SK-N-SH (cell line): ENCODE measurements around the gene BSPRY. TPM values are rescaled to one million over a fixed set of nuclear protein-coding genes. Genes with fewer than 3 reads are reported as not detected.

Experiments used
- CTCF ChIA-PET: fragments of 300-600, 350-600 bp; formaldehyde crosslinking; extraction: SDS; loops from one replicate; lab custom pipeline; 2021; lab: Yijun Ruan, JAX
- POLR2A ChIA-PET: fragments of 350-600 bp; sonication (Branson Sonifier 250); formaldehyde crosslinking; extraction: SDS; loops from one replicate; lab custom pipeline; 2020; ENCODE audit warnings: antibody characterized with exemption, inconsistent platforms; lab: Yijun Ruan, JAX
- DNase-seq: peaks from one replicate; pipeline ENCODE4 v3.0.0; 2012
- H2AFZ ChIP-seq: fragments of 200-600 bp; sonication (generic); 2 replicates; pipeline ENCODE4 v1.8.1; 2016; ENCODE audit warnings: antibody characterized with exemption, mild to moderate bottlenecking, low read depth
- H3F3A ChIP-seq: fragments of 200-600 bp; sonication (generic); replicated peaks from 2 replicates; pipeline ENCODE3; 2016; ENCODE audit warnings: antibody characterized with exemption, mild to moderate bottlenecking; ENCODE audit not compliant: insufficient read depth
- H3K27ac ChIP-seq, 2 experiments: fragments of 200-500 bp in 1 of 2; fragments of 200-600 bp in 1 of 2; sonication (Bioruptor generic) in 1 of 2; sonication (generic), shearing (Covaris generic) in 1 of 2; 2 replicates each; pipeline versions ENCODE4 v1.5.1 to v1.6.1; 2014 to 2016; ENCODE audit warnings: low read depth in 2 of 2, inconsistent platforms in 1 of 2, low read length in 1 of 2, mild to moderate bottlenecking in 1 of 2, mixed read lengths in 1 of 2
- H3K27me3 ChIP-seq: fragments of 200-600 bp; sonication (generic), shearing (Covaris generic); 2 replicates; pipeline ENCODE4 v1.6.1; 2016; ENCODE audit warnings: mixed run types; ENCODE audit not compliant: insufficient read depth
- H3K36me3 ChIP-seq, 2 experiments: fragments of 200-500 bp in 1 of 2; fragments of 200-600 bp in 1 of 2; sonication (Bioruptor generic) in 1 of 2; sonication (generic) in 1 of 2; replicated peaks in 1 of 2; 2 replicates each; pipeline versions ENCODE3 to v1.5.1; 2014 to 2016; ENCODE audit warnings: low read length in 1 of 2, mild to moderate bottlenecking in 1 of 2; ENCODE audit not compliant: insufficient read depth in 2 of 2, control insufficient read depth in 1 of 2
- H3K4me1 ChIP-seq, 2 experiments: fragments of 200-500 bp in 1 of 2; fragments of 200-600 bp in 1 of 2; sonication (Bioruptor generic) in 1 of 2; sonication (generic), shearing (Covaris generic) in 1 of 2; 2 replicates each; pipeline versions ENCODE4 v1.5.1 to v1.6.1; 2014 to 2016; ENCODE audit warnings: low read depth in 1 of 2, low read length in 1 of 2, mixed run types in 1 of 2; ENCODE audit not compliant: insufficient read depth in 2 of 2, control insufficient read depth in 1 of 2
- H3K4me2 ChIP-seq: fragments of 200-600 bp; sonication (generic), shearing (Covaris generic); 2 replicates; pipeline ENCODE4 v1.6.1; 2017; ENCODE audit warnings: mixed run types
- H3K4me3 ChIP-seq, 2 experiments: fragments of 200-500 bp in 1 of 2; fragments of 200-600 bp in 1 of 2; sonication (Bioruptor generic) in 1 of 2; sonication (generic), shearing (Covaris generic) in 1 of 2; 2 replicates each; pipeline versions ENCODE4 v1.5.1 to v1.8.1; 2014 to 2016; ENCODE audit warnings: low read depth in 2 of 2, inconsistent platforms in 1 of 2, low read length in 1 of 2, mild to moderate bottlenecking in 1 of 2, mixed read lengths in 1 of 2, moderate library complexity in 1 of 2
- H3K79me2 ChIP-seq: fragments of 200-600 bp; sonication (generic); 2 replicates; pipeline ENCODE4 v1.8.1; 2017; ENCODE audit warnings: mild to moderate bottlenecking; ENCODE audit not compliant: insufficient read depth
- H3K9ac ChIP-seq: fragments of 200-600 bp; sonication (generic); 2 replicates; pipeline ENCODE4 v1.6.1; 2017; ENCODE audit warnings: mixed run types
- H3K9me2 ChIP-seq: fragments of 200-600 bp; sonication (generic); 2 replicates; pipeline ENCODE4 v1.6.1; 2017; ENCODE audit warnings: mixed run types
- H3K9me3 ChIP-seq: fragments of 200-600 bp; sonication (generic); 2 replicates; pipeline ENCODE4 v1.6.1; 2017; ENCODE audit warnings: mixed run types, mild to moderate bottlenecking, moderate library complexity
- H4K20me1 ChIP-seq: fragments of 200-600 bp; sonication (generic); 2 replicates; pipeline ENCODE4 v1.6.1; 2017; ENCODE audit warnings: mild to moderate bottlenecking, mixed run types; ENCODE audit not compliant: insufficient read depth
- CHD2 ChIP-seq: fragments of 150-350 bp; IDR thresholded peaks from 2 replicates; pipeline ENCODE4 v1.6.1; 2018; ENCODE audit warnings: low read length; ENCODE audit not compliant: partially characterized antibody
- ELF1 ChIP-seq: IDR thresholded peaks from 2 replicates; pipeline ENCODE4 v1.4.0; 2012
- FOXM1 ChIP-seq: IDR thresholded peaks from 2 replicates; pipeline ENCODE4 v1.4.0; 2012; ENCODE audit warnings: low read depth, mild to moderate bottlenecking
- GABPA ChIP-seq: IDR thresholded peaks from 2 replicates; pipeline ENCODE4 v1.4.0; 2012; ENCODE audit warnings: low read depth, mild to moderate bottlenecking
- IRF3 ChIP-seq: fragments of 150-350 bp; IDR thresholded peaks from 2 replicates; pipeline ENCODE4 v1.6.1; 2016; ENCODE audit warnings: mild to moderate bottlenecking, low read depth, low read length
- JUND ChIP-seq: IDR thresholded peaks from 2 replicates; pipeline ENCODE4 v1.4.0; 2012
- MEF2A ChIP-seq: IDR thresholded peaks from 2 replicates; pipeline ENCODE4 v1.4.0; 2012; ENCODE audit warnings: low read depth, borderline replicate concordance
- MXI1 ChIP-seq: IDR thresholded peaks from 2 replicates; pipeline ENCODE4 v1.6.1; 2012; ENCODE audit warnings: mild to moderate bottlenecking, low read depth, low read length, improper control_type of control experiment
- NFIC ChIP-seq: IDR thresholded peaks from 2 replicates; pipeline ENCODE4 v1.4.0; 2012; ENCODE audit warnings: borderline replicate concordance
- POLR2AphosphoS5 ChIP-seq: IDR thresholded peaks from 2 replicates; pipeline ENCODE4 v1.6.1; 2012; ENCODE audit warnings: low read depth, low read length
- RAD21 ChIP-seq: IDR thresholded peaks from 2 replicates; pipeline ENCODE4 v1.6.1; 2012; ENCODE audit warnings: mild to moderate bottlenecking, low read length
- RCOR1 ChIP-seq: fragments of 150-350 bp; IDR thresholded peaks from 2 replicates; pipeline ENCODE4 v1.6.1; 2017; ENCODE audit warnings: antibody characterized with exemption, low read length
- RFX5 ChIP-seq: IDR thresholded peaks from 2 replicates; pipeline ENCODE4 v1.6.1; 2012; ENCODE audit warnings: mild to moderate bottlenecking, improper control_type of control experiment, low read length
- RXRA ChIP-seq: IDR thresholded peaks from 2 replicates; pipeline ENCODE4 v1.4.0; 2012; ENCODE audit warnings: low read depth, mild to moderate bottlenecking, borderline replicate concordance
- SMC3 ChIP-seq: IDR thresholded peaks from 2 replicates; pipeline ENCODE4 v1.6.1; 2012; ENCODE audit warnings: low read depth, low read length, improper control_type of control experiment
- TEAD4 ChIP-seq: IDR thresholded peaks from 2 replicates; pipeline ENCODE4 v1.4.0; 2012; ENCODE audit warnings: mild to moderate bottlenecking, borderline replicate concordance; ENCODE audit not compliant: insufficient read depth
- USF2 ChIP-seq: fragments of 150-350 bp; IDR thresholded peaks from 2 replicates; pipeline ENCODE4 v1.6.1; 2017; ENCODE audit warnings: antibody characterized with exemption, low read length, low read depth, borderline replicate concordance
- WGBS: methylation state at CpG from one replicate; pipeline ENCODE4 v1.1.6; 2017; ENCODE audit warnings: low lambda C conversion rate; 5-methylcytosine and 5-hydroxymethylcytosine counted together
- polyA plus RNA-seq, 3 experiments: library from polyadenylated mRNA; depleted of rRNA; stranded (reverse); fragments of >200 nt; gene quantifications; 2 replicates each; pipeline ENCODE4 v1.2.3, GENCODE V29; 2012
- TF ChIP-seq, protein P1 (sequence below): IDR thresholded peaks from 2 replicates; pipeline ENCODE4 v1.6.1; 2012; ENCODE audit warnings: mild to moderate bottlenecking, low read depth, low read length, moderate library complexity
- TF ChIP-seq, protein P2 (sequence below): IDR thresholded peaks from 2 replicates; pipeline ENCODE4 v1.4.0; 2012; ENCODE audit warnings: low read depth, borderline replicate concordance

BSPRY gene
- polyA plus RNA-seq, 1 of the 3 experiments (the other 2 are of a cell fraction) = not detected

- TF ChIP-seq, protein P1, sequence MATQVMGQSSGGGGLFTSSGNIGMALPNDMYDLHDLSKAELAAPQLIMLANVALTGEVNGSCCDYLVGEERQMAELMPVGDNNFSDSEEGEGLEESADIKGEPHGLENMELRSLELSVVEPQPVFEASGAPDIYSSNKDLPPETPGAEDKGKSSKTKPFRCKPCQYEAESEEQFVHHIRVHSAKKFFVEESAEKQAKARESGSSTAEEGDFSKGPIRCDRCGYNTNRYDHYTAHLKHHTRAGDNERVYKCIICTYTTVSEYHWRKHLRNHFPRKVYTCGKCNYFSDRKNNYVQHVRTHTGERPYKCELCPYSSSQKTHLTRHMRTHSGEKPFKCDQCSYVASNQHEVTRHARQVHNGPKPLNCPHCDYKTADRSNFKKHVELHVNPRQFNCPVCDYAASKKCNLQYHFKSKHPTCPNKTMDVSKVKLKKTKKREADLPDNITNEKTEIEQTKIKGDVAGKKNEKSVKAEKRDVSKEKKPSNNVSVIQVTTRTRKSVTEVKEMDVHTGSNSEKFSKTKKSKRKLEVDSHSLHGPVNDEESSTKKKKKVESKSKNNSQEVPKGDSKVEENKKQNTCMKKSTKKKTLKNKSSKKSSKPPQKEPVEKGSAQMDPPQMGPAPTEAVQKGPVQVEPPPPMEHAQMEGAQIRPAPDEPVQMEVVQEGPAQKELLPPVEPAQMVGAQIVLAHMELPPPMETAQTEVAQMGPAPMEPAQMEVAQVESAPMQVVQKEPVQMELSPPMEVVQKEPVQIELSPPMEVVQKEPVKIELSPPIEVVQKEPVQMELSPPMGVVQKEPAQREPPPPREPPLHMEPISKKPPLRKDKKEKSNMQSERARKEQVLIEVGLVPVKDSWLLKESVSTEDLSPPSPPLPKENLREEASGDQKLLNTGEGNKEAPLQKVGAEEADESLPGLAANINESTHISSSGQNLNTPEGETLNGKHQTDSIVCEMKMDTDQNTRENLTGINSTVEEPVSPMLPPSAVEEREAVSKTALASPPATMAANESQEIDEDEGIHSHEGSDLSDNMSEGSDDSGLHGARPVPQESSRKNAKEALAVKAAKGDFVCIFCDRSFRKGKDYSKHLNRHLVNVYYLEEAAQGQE = peak; percentile 30; the same call in 1 of the 2 replicates
- peak; percentile 64 for TF ChIP-seq USF2
- peak; percentile 55; the same call in 1 of the 2 replicates for TF ChIP-seq GABPA
- 0 out of 2 replicates have a peak, but pooled peaks have one; percentile 8 for TF ChIP-seq FOXM1
- TF ChIP-seq, protein P2, sequence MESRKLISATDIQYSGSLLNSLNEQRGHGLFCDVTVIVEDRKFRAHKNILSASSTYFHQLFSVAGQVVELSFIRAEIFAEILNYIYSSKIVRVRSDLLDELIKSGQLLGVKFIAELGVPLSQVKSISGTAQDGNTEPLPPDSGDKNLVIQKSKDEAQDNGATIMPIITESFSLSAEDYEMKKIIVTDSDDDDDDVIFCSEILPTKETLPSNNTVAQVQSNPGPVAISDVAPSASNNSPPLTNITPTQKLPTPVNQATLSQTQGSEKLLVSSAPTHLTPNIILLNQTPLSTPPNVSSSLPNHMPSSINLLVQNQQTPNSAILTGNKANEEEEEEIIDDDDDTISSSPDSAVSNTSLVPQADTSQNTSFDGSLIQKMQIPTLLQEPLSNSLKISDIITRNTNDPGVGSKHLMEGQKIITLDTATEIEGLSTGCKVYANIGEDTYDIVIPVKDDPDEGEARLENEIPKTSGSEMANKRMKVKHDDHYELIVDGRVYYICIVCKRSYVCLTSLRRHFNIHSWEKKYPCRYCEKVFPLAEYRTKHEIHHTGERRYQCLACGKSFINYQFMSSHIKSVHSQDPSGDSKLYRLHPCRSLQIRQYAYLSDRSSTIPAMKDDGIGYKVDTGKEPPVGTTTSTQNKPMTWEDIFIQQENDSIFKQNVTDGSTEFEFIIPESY = peak; percentile 92
- TF ChIP-seq RXRA = no peak
- TF ChIP-seq MXI1 = peak; percentile 95
- TF ChIP-seq JUND = no peak
- TF ChIP-seq CHD2 = peak; percentile 89
- TF ChIP-seq ELF1 = peak; percentile 79; the same call in 1 of the 2 replicates
Observed at GRCh38 chr9:113410207-113410864, 61.0 kb downstream of the BSPRY start, which contains the start of the genes C9orf43 and POLE3 (continued).

DNA sequence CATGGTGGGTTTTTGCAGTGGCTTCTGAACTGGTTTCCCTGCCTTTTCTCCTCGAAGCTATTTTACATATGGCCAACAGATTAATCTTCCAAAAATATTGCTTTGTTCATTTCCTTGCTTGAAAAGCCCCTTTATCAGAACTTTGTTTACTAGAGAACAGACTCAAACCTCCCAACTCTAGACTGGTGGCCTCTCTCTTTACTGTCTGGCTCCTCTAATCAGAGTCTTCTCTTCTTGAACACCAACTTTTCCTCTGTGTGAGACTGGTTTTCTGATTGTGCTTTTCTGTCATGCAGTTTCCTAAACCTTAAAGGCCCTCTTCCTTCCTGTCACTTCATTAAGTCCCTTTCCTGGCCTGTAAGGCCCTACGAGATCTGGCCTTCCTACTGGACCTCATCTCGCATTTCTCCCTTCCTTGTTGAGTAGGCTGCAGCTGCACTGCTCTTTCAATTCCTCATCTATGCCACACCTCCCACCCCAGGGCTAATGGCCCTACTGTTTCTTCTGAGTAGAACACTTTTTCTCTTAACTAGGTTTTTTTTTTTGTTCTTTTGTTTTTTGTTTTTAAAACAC, 66.9 kb downstream of the BSPRY start:
- H3K4me3 ChIP-seq = no peak overlapping the region
- no peak overlapping the region for H3K9ac ChIP-seq
- no peak overlapping the region for H3K27ac ChIP-seq
- no peaks in the 10 kb centered on the region for H3K27me3 ChIP-seq
- no peaks in the 10 kb centered on the region for H3K79me2 ChIP-seq
- WGBS = 65% methylated on average over 3 of the region's 3 CpGs
- H3K4me1 ChIP-seq = no peaks in the 10 kb centered on the region
- DNase-seq = no peak
- H3K9me3 ChIP-seq = no peaks in the 10 kb centered on the region
- CTCF ChIA-PET = interaction anchor here (1.2 to 1.4 kb wide), 2 partner anchors 175 to 266 kb away, joined by 3 read pairs; no protein-coding TSS in a partner anchor
- no peaks in the 10 kb centered on the region for H3K9me2 ChIP-seq
- no peak overlapping the region for H3K4me2 ChIP-seq
- no peaks in the 10 kb centered on the region for H4K20me1 ChIP-seq
- POLR2A ChIA-PET = no interaction called here
- no peaks in the 10 kb centered on the region for H3K36me3 ChIP-seq
- H3F3A ChIP-seq = peaks cover 5% of the 10 kb centered on the region
- no peak overlapping the region for H2AFZ ChIP-seq
- TF ChIP-seq FOXM1 = no peak
- no peak for TF ChIP-seq CHD2
- no peak for TF ChIP-seq RAD21
- no peak for TF ChIP-seq MEF2A
- TF ChIP-seq TEAD4 = no peak
- no peak for TF ChIP-seq IRF3
- no peak for TF ChIP-seq SMC3
- no peak for TF ChIP-seq MXI1
- TF ChIP-seq, protein P1 = no peak
- no peak for TF ChIP-seq POLR2AphosphoS5
- TF ChIP-seq RCOR1 = no peak
- no peak for TF ChIP-seq NFIC
- TF ChIP-seq RFX5 = no peak
